Head of caudate nucleus (tissue), 42 donors: ENCODE data around the gene XPOT.
A peak's percentile ranks its signal among the peaks of the same experiment; 100 is the strongest.

Source experiments
- DNase-seq, 42 donors: peaks; one replicate each; pipeline versions ENCODE4 v3.0.0 to v3.0.0-alpha.2; 2020 to 2021; ENCODE audit warnings: mixed read lengths in 7 of 42
- intact Hi-C: fragments of 100-400 bp; cut with DNase I; formaldehyde crosslinking; loops from one replicate; pipeline ENCODE4 v1.15.0; 2022

The XPOT gene

GRCh38 chr12:64412459-64412858 is 8.3 kb downstream of the XPOT start:
- DNase-seq: no peak
- intact Hi-C loops: no loop called here

- intact Hi-C loops: no loop called here
- no peak for DNase-seq
These were observed 9.7 kb downstream of the XPOT start for GRCh38 chr12:64413884-64414283.

- DNase-seq: no peak
- intact Hi-C loops: no loop called here
These were observed 14.0 kb downstream of the XPOT start for GRCh38 chr12:64418209-64418608.

GRCh38 chr12:64419696-64420095 is 15.5 kb downstream of the XPOT start:
- intact Hi-C loops: no loop called here
- no peak for DNase-seq

- intact Hi-C loops: no loop called here
- DNase-seq: no peak
These were observed 23.8 kb downstream of the XPOT start for GRCh38 chr12:64427988-64428387.

- intact Hi-C loops: no loop called here
- DNase-seq: no peak
These were observed 24.8 kb downstream of the XPOT start for GRCh38 chr12:64428956-64429355.

- peak in 4 of 42 donors; percentile 27 to 60 (median 32) for DNase-seq
- intact Hi-C loops: no loop called here
These were observed 26.7 kb downstream of the XPOT start for GRCh38 chr12:64430886-64431285.

- DNase-seq: no peak
- intact Hi-C loops: no loop called here
These were observed 27.6 kb downstream of the XPOT start for GRCh38 chr12:64431791-64432190.

GRCh38 chr12:64433915-64434314 is 29.7 kb downstream of the XPOT start:
- intact Hi-C loops: no loop called here
- no peak for DNase-seq

GRCh38 chr12:64440100-64440499 is 35.9 kb downstream of the XPOT start:
- DNase-seq: no peak
- intact Hi-C loops: no loop called here

- intact Hi-C loops: no loop called here
- no peak for DNase-seq
These were observed 41.3 kb downstream of the XPOT start for GRCh38 chr12:64445490-64445889.

- intact Hi-C loops: no loop called here
- DNase-seq: no peak
These were observed 42.1 kb downstream of the XPOT start for GRCh38 chr12:64446295-64446694.

- intact Hi-C loops: loop anchor here (5.0 kb wide), 1 partner anchor 48 kb away; the partner anchor contains the start of gene XPOT
- DNase-seq: no peak
These were observed 46.0 kb downstream of the XPOT start for GRCh38 chr12:64450057-64450640.

GRCh38 chr12:64450711-64451486 is 46.7 kb downstream of the XPOT start:
- intact Hi-C loops: loop anchor here (5.0 kb wide), 1 partner anchor 49 kb away; the partner anchor contains the start of gene XPOT

GRCh38 chr12:64451687-64452558 is 47.7 kb downstream of the XPOT start, which contains the start of gene TBK1:
TSS of gene TBK1 (plus strand) at chr12:64452120. CDS start at chr12:64455871, 3,751 bp downstream.
- DNase-seq: peak; percentile 74 to 97 (median 92)
- intact Hi-C loops: loop anchor here (5.0 kb wide), 1 partner anchor 50 kb away; the partner anchor contains the start of gene XPOT

More at GRCh38 chr12:64450711-64451486, 46.7 kb downstream of the XPOT start:
- DNase-seq: peak in 22 of 42 donors; percentile 18 to 66 (median 32)

- intact Hi-C loops: loop anchor here (5.0 kb wide), 1 partner anchor 50 kb away; the partner anchor contains the start of gene XPOT
- peak in 2 of 42 donors; percentile 20 to 27 for DNase-seq
These were observed 48.6 kb downstream of the XPOT start for GRCh38 chr12:64452559-64453329.

GRCh38 chr12:64455506-64455905 is 51.3 kb downstream of the XPOT start:
- intact Hi-C loops: no loop called here
- no peak for DNase-seq

GRCh38 chr12:64456119-64456518 is 51.9 kb downstream of the XPOT start:
- no peak for DNase-seq
- intact Hi-C loops: no loop called here

- intact Hi-C loops: no loop called here
- no peak for DNase-seq
These were observed 52.8 kb downstream of the XPOT start for GRCh38 chr12:64457032-64457431.
